ENCODE data around the gene LBX1. TPM values are rescaled to one million over a fixed set of nuclear protein-coding genes. Genes with fewer than 3 reads are reported as not detected.
A peak's percentile ranks its signal among the peaks of the same experiment; 100 is the strongest.

Gene LBX1
- total RNA-seq, 2 donors from 2014 or later: not detected

GRCh38 chr10:101241840-101242707 lies 12.8 kb upstream of the LBX1 start:
- ATAC-seq (ENCODE audit: insufficient number of reproducible peaks, low FRiP score, low read depth) (no peak), DNase-seq (ENCODE audit: low spot score) (no peak)
- Histone ChIP-seq H3K27me3 (replicated peaks; ENCODE audit: insufficient read depth) (peaks cover 17% of the 10 kb centered on the region), H3K9me3 (no peaks in the 10 kb centered on the region), H3K27ac (no peak overlapping the region), H3K36me3 (no peaks in the 10 kb centered on the region), H3K4me3 (no peak overlapping the region), H3K4me1 (ENCODE audit: control insufficient read depth in 1 of 2, low read depth in 2 of 2) (no peaks in the 10 kb centered on the region)
- TF ChIP-seq CTCF (IDR thresholded peaks at IDR 0.05): no peak

DNA sequence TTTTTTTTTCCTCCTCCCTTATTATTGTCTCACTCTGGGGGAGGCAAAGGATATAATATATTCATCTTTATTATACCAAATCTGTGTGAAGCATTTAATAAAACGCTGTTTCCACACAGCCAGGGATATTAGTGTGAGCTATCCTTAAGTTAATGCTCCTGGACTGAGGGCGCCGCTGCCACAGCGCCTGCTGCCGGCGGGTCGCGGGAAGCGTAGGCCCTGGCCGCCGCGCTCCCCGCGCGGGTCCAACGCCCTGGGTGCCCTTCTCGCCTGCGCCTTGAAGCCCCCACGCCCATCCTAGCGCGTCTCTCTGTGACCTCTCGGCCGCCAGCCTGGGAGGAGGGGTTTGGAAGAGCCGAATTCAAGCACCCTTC lies 9.5 kb upstream of the LBX1 start:
- Histone ChIP-seq H3K36me3 (no peaks in the 10 kb centered on the region), H3K4me3 (no peak overlapping the region), H3K27me3 (replicated peaks; ENCODE audit: insufficient read depth) (peaks cover 28% of the 10 kb centered on the region), H3K27ac (no peak overlapping the region), H3K4me1 (ENCODE audit: control insufficient read depth in 1 of 2, low read depth in 2 of 2) (peaks cover 0 to 10% of the 10 kb centered on the region in 2 donors), H3K9me3 (no peaks in the 10 kb centered on the region)
- no peak for ATAC-seq (ENCODE audit: insufficient number of reproducible peaks, low FRiP score, low read depth)
- peak; percentile 18 for TF ChIP-seq CTCF (IDR thresholded peaks at IDR 0.05)
- DNase-seq (ENCODE audit: low spot score): no peak

DNA sequence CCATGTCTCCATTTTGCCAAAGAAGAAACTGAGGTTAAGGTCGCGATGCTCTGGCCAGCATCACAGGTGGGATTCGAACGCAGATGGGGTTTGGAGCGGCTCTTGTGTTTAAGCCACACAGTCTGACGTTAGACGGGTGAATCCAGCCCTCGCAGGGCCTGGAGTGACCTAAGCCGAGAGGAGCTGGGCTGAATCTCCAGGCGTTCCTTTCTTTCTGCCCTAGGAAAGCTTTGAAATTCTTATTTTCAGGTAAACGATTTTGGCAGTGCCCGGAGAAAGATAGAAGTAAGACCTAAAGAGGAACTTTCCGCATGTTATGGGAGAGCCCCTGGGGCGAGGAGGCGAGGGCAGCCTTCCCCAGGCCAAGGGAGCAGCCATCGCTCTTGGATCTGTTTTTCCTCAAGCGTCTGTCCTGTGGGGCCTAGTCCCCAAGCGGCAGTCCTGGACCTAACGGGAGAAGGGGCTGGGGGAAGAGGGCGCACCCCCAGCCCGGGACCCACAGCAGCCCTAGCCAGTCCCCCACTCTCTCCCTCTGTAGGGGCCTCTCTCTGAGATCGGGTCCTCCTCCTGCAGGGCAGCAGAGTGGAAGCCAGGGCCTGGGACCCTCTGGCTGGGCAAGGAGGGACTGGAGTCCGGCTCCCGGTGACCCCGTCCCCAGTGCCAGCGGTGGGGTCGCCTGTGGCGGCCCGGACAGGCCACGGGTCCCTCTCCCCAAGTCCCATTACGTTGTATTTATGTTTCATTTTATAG lies 8.9 kb upstream of the LBX1 start:
- peaks cover 0 to 10% of the 10 kb centered on the region in 2 donors for H3K4me1 ChIP-seq (ENCODE audit: control insufficient read depth in 1 of 2, low read depth in 2 of 2)
- no peak for DNase-seq (ENCODE audit: low spot score)
- H3K27me3 ChIP-seq (replicated peaks; ENCODE audit: insufficient read depth): peaks cover 28% of the 10 kb centered on the region
- no peaks in the 10 kb centered on the region for H3K36me3 ChIP-seq
- H3K27ac ChIP-seq: no peak overlapping the region
- no peak overlapping the region for H3K4me3 ChIP-seq
- H3K9me3 ChIP-seq: no peaks in the 10 kb centered on the region
- no peak for TF ChIP-seq CTCF (IDR thresholded peaks at IDR 0.05)
- ATAC-seq (ENCODE audit: insufficient number of reproducible peaks, low FRiP score, low read depth): no peak

DNA sequence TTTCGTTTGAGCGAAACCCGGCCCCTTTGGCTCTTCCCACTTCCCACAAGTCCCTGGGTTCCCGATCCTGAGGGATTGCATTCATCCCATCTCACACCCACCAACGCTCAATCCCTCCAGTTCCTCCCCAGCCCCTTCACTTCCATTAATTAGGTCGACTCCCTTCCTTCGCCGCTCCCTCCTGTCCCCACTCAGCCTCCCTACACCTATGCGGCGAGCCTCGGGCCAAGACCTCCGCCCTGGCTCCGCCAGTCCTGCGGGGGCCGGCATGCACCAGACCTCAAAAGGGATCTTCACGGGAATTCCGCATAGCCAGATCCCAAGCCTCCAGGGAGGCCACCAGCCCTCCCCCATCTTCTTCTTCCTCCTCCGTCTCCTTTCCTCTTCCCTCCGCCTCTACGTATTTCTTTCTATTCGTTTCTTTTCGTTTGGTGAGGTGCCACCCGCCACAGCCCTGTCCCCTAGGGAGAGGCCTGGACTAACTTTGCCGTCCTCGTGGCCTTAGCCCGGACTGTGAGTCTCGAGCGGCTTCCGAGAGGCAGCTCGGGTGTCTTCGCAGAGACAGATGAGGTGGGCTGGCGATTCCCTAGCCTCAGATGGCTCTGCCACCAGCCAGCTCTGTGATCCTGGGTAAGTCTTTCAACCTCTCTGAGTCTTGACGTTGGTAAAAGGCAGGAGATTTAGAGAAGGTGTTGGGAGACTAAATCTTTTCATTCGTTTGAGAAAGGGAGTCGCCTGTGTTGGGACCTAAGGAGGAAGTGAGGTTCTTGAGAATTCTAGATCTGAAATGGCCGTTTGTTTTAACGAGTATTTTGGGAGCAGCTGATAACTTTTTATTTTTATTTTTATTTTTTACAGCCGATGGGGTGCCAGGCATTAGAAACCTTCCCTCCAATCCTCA lies 8.1 kb upstream of the LBX1 start:
- Histone ChIP-seq H3K4me3 (no peak overlapping the region), H3K4me1 (ENCODE audit: control insufficient read depth in 1 of 2, low read depth in 2 of 2) (peaks cover 0 to 10% of the 10 kb centered on the region in 2 donors), H3K36me3 (no peaks in the 10 kb centered on the region), H3K27me3 (replicated peaks; ENCODE audit: insufficient read depth) (peaks cover 28% of the 10 kb centered on the region), H3K9me3 (no peaks in the 10 kb centered on the region), H3K27ac (peak overlapping the region in 1 of 2 donors; percentile 3)
- TF ChIP-seq CTCF (IDR thresholded peaks at IDR 0.05): no peak
- DNase-seq (ENCODE audit: low spot score) (no peak), ATAC-seq (ENCODE audit: insufficient number of reproducible peaks, low FRiP score, low read depth) (no peak)

All from thoracic aorta (tissue), 2 donors.